ENCODE data around the gene TBRG4. TPM values are rescaled to one million over a fixed set of nuclear protein-coding genes. Genes with fewer than 3 reads are reported as not detected.

Gene TBRG4
- total RNA-seq (67.8 TPM), polyA plus RNA-seq (ENCODE audit: insufficient read depth, low read depth, low replicate concordance) (45.7 TPM)
- long read RNA-seq, donor 1, partial matches to known transcripts, result 5 of 9 reads
- long read RNA-seq, donor 1, other reads (novel, unspliced or antisense), result 0 of 9 reads
- long read RNA-seq, donor 2, partial matches to known transcripts, result 11 of 15 reads
- long read RNA-seq, donor 2, other reads (novel, unspliced or antisense), result 0 of 15 reads
- long read RNA-seq, donor 3, partial matches to known transcripts, result 0 of 11 reads
- long read RNA-seq, donor 3, other reads (novel, unspliced or antisense), result 0 of 11 reads
- long read RNA-seq, donor 4, partial matches to known transcripts, result 5 of 11 reads
- long read RNA-seq, donor 4, other reads (novel, unspliced or antisense), result 0 of 11 reads
- long read RNA-seq, donor 5, partial matches to known transcripts, result 0 of 1 reads
- long read RNA-seq, donor 5, other reads (novel, unspliced or antisense), result 0 of 1 reads
- long read RNA-seq, donor 6, partial matches to known transcripts, result 0 of 3 reads
- long read RNA-seq, donor 6, other reads (novel, unspliced or antisense), result 0 of 3 reads
- long read RNA-seq, donor 7, transcript TBRG4-201 (11 exons, 2,243 nt), result major isoform, 23 of 63 reads
- long read RNA-seq, donor 7, partial matches to known transcripts, result 18 of 63 reads
- long read RNA-seq, donor 7, other reads (novel, unspliced or antisense), result 17 of 63 reads
- long read RNA-seq, donor 8, partial matches to known transcripts, result 0 of 5 reads
- long read RNA-seq, donor 8, other reads (novel, unspliced or antisense), result 0 of 5 reads
- long read RNA-seq, donor 9, partial matches to known transcripts, result 0 of 3 reads
- long read RNA-seq, donor 9, other reads (novel, unspliced or antisense), result 0 of 3 reads
- long read RNA-seq, donor 10, partial matches to known transcripts, result 12 of 19 reads
- long read RNA-seq, donor 10, other reads (novel, unspliced or antisense), result 0 of 19 reads

DNA sequence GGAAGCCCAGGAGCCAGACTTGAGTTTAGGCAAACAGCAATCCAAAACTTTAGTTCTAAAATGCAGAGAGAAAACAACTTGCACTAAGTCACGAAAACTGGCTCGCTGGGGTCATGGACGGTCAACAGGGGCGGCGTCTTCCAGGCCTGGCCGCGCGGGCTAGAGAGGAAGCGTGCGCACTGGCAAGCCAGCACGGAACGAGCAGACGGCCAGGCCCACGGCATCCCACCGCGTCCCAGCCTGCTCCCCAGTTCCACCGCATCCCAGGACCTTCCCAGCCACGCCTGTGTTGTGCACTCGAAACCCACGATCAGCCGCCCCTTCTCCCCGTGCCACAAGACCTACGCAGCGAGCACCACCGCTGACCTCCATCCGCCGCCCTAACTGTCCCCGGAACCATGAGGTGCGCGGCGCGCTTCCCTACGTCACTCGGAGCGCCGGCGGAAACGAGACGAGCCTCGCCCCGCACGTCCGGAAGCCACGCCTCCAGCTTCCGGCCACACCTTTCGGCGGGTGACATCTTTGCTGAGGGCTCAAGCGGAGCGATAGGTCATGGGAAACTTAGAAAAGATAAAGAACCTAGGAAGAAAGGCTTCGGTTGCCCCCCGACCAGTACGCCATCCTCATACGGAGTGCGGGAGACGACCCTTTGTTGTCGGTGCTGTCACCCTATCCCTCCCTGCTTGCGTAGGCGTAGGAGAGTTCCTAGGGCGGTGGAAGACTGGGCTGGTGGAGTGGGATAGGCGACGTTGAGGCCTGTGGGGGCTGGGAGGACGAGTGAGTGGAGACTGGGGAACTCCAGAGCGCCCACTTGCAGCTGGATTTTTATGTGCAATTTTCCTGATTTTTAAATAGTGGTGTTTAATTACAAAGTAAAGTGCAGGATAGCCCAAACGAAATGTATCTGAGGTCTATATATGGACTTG, at the start of gene TBRG4:
TBRG4 (minus strand) TSS at position 400 of the 926 bp plus-strand sequence. CDS start 2,460 bp downstream, outside the sequence.
- Histone ChIP-seq H3K27ac (ENCODE audit: low read depth in 2 of 2, low read length in 2 of 2) (peak within 1 kb of the TSS; percentile 91 to 99), H3K4me1 (ENCODE audit: control insufficient read depth in 2 of 3, insufficient read depth in 2 of 3, low read depth in 1 of 3, low read length in 3 of 3) (peaks cover 0 to 15% (median 3%) of the 10 kb centered on the region in 3 donors), H3K27me3 (ENCODE audit: control insufficient read depth, insufficient read depth, low read length) (no peaks in the 10 kb centered on the region), H3K9ac (ENCODE audit: low read length in 3 of 3) (peak within 1 kb of the TSS; percentile 59 to 70 (median 62)), H3K36me3 (ENCODE audit: control insufficient read depth in 2 of 3, insufficient read depth in 3 of 3, low read length in 3 of 3) (peaks cover 3 to 23% (median 22%) of the 10 kb centered on the region in 3 donors), H3K4me3 (ENCODE audit: low read length in 3 of 3) (peak within 1 kb of the TSS; percentile 71 to 95 (median 91)), H3K9me3 (ENCODE audit: control insufficient read depth in 2 of 3, insufficient read depth in 1 of 3, low read length in 3 of 3) (no peaks in the 10 kb centered on the region)
- intact Hi-C loops (cut with DNase I), result no loop called here
- DNase-seq, result peak; percentile 96 to 99 (median 98)
- FAIRE-seq, result no peak
- TF ChIP-seq CTCF (IDR thresholded peaks at IDR 0.05; ENCODE audit: borderline replicate concordance, extremely low read depth, insufficient read depth), result peak; percentile 15

DNA sequence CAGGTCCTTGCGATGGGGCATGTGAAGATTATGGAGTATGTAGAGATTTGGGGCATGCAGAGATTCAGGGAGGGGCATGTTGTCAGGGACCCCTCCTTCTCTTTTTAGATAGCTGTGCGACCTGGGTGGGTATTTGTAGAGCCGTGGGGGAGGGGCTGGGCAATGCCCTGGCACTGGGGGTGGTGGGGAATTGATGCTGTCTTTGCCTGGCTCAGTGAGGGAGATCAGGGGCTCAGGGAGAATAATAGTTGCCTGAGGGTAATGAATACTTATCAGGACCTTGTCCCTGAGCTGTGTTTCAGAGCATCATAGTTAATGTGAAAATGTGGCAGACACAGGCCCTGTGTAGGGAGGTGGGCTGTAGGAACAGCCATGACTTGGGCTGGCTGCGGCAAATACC, 49.6 kb upstream of the TBRG4 start:
- DNase-seq (peak in 1 of 5 donors; percentile 23), FAIRE-seq (no peak)
- no peak for TF ChIP-seq CTCF (IDR thresholded peaks at IDR 0.05; ENCODE audit: borderline replicate concordance, extremely low read depth, insufficient read depth)
- intact Hi-C loops (cut with DNase I), result no loop called here
- Histone ChIP-seq H3K9ac (ENCODE audit: low read length in 3 of 3) (no peak overlapping the region), H3K9me3 (ENCODE audit: control insufficient read depth in 2 of 3, insufficient read depth in 1 of 3, low read length in 3 of 3) (peaks cover 0 to 3% (median 0%) of the 10 kb centered on the region in 3 donors), H3K4me1 (ENCODE audit: control insufficient read depth in 2 of 3, insufficient read depth in 2 of 3, low read depth in 1 of 3, low read length in 3 of 3) (peaks cover 0 to 3% (median 0%) of the 10 kb centered on the region in 3 donors), H3K36me3 (ENCODE audit: control insufficient read depth in 2 of 3, insufficient read depth in 3 of 3, low read length in 3 of 3) (no peaks in the 10 kb centered on the region), H3K4me3 (ENCODE audit: low read length in 3 of 3) (peak overlapping the region in 1 of 3 donors; percentile 9), H3K27me3 (ENCODE audit: control insufficient read depth, insufficient read depth, low read length) (peaks cover 3% of the 10 kb centered on the region), H3K27ac (ENCODE audit: low read depth in 2 of 2, low read length in 2 of 2) (no peak overlapping the region)

- Histone ChIP-seq H3K4me3 (ENCODE audit: low read length in 3 of 3) (no peak overlapping the region), H3K9me3 (ENCODE audit: control insufficient read depth in 2 of 3, insufficient read depth in 1 of 3, low read length in 3 of 3) (peaks cover 0 to 3% (median 0%) of the 10 kb centered on the region in 3 donors), H3K36me3 (ENCODE audit: control insufficient read depth in 2 of 3, insufficient read depth in 3 of 3, low read length in 3 of 3) (no peaks in the 10 kb centered on the region), H3K4me1 (ENCODE audit: control insufficient read depth in 2 of 3, insufficient read depth in 2 of 3, low read depth in 1 of 3, low read length in 3 of 3) (peaks cover 0 to 3% (median 0%) of the 10 kb centered on the region in 3 donors), H3K27me3 (ENCODE audit: control insufficient read depth, insufficient read depth, low read length) (peaks cover 3% of the 10 kb centered on the region), H3K27ac (ENCODE audit: low read depth in 2 of 2, low read length in 2 of 2) (no peak overlapping the region), H3K9ac (ENCODE audit: low read length in 3 of 3) (no peak overlapping the region)
- FAIRE-seq (no peak), DNase-seq (peak in 1 of 5 donors; percentile 37)
- TF ChIP-seq CTCF (IDR thresholded peaks at IDR 0.05; ENCODE audit: borderline replicate concordance, extremely low read depth, insufficient read depth), result no peak
- intact Hi-C loops (cut with DNase I), result no loop called here
Measured at GRCh38 chr7:45160417-45160881, 49.0 kb upstream of the TBRG4 start.
